ENCODE data around the gene TREML1. TPM values are rescaled to one million over a fixed set of nuclear protein-coding genes. Genes with fewer than 3 reads are reported as not detected.
"Not testable (repeated sequence)": the region's sequence is repeated elsewhere in the genome, so short reads cannot be mapped to it uniquely, and the experiment has no call there.

TREML1 gene
- total and polyA plus RNA-seq, 2 donors (not counting 1 experiment from before 2014, with no cell fraction given) = 0.07 TPM; not detected in 1

GRCh38 chr6:41120058-41120457 lies 34.1 kb downstream of the TREML1 start:
- no peaks in the 10 kb centered on the region for H3K4me1 Mint-ChIP-seq
- H3K4me3 Mint-ChIP-seq = no peak overlapping the region
- ChIA-PET CTCF (no interaction called here), POLR2A (no interaction called here)
- H3K27ac Mint-ChIP-seq = no peak overlapping the region
- TF ChIP-seq EZH2 (IDR thresholded peaks at IDR 0.05; ENCODE audit: borderline replicate concordance, insufficient read depth, low read depth, low read length, poor library complexity, severe bottlenecking) = no peak
- H3K36me3 ChIP-seq (replicated peaks in 1 of 2; ENCODE audit: control extremely low read depth in 1 of 2, control insufficient read depth in 1 of 2, extremely low read depth in 1 of 2, insufficient read depth in 2 of 2, low read length in 1 of 2) = peaks cover 3 to 12% of the 10 kb centered on the region in 2 experiments
- intact Hi-C loops (cut with micrococcal nuclease) = no loop called here
- no CpG with 5 or more reads among the region's 1 CpG for WGBS (ENCODE audit: insufficient coverage)
- H3K4me3 ChIP-seq (ENCODE audit: control extremely low read depth in 1 of 5, extremely low read depth in 1 of 5, insufficient read depth in 1 of 5, low read depth in 2 of 5, low read length in 4 of 5) = no peak overlapping the region
- H4K20me1 ChIP-seq (ENCODE audit: control insufficient read depth, insufficient read depth, low read length, poor library complexity, severe bottlenecking) = no peaks in the 10 kb centered on the region
- no peaks in the 10 kb centered on the region for H3K9me3 ChIP-seq (ENCODE audit: control extremely low read depth in 1 of 3, control insufficient read depth in 2 of 3, insufficient read depth in 1 of 3, low read length in 2 of 3)
- no peaks in the 10 kb centered on the region for H3K27me3 Mint-ChIP-seq
- H3K4me1 ChIP-seq (ENCODE audit: control insufficient read depth in 2 of 2, insufficient read depth in 2 of 2, low read length in 2 of 2) = no peaks in the 10 kb centered on the region
- DNase-seq (no peak), ATAC-seq (ENCODE audit: low read depth) (no peak)
- no peaks in the 10 kb centered on the region for H3K27me3 ChIP-seq (replicated peaks in 1 of 4; ENCODE audit: control extremely low read depth in 1 of 4, control insufficient read depth in 3 of 4, insufficient read depth in 4 of 4, low read length in 3 of 4)
- no peak overlapping the region for H2AFZ ChIP-seq (ENCODE audit: insufficient read depth, low read depth, low read length, poor library complexity, severe bottlenecking)
- no peaks in the 10 kb centered on the region for H3K79me2 ChIP-seq (ENCODE audit: control insufficient read depth, insufficient read depth, low read length)
- H3K9me3 Mint-ChIP-seq (ENCODE audit: insufficient read depth) = no peaks in the 10 kb centered on the region
- no peak overlapping the region for H3K4me2 ChIP-seq (replicated peaks; ENCODE audit: low read depth, low read length, poor library complexity, severe bottlenecking)
- no peak overlapping the region for H3K27ac ChIP-seq (ENCODE audit: low read length in 2 of 2)
- H3K9ac ChIP-seq (ENCODE audit: low read length) = no peak overlapping the region

GRCh38 chr6:41119508-41119907 lies 34.6 kb downstream of the TREML1 start:
- H3K27ac Mint-ChIP-seq = no peak overlapping the region
- DNase-seq (no peak), ATAC-seq (ENCODE audit: low read depth) (no peak)
- Histone ChIP-seq H3K9me3 (ENCODE audit: control extremely low read depth in 1 of 3, control insufficient read depth in 2 of 3, insufficient read depth in 1 of 3, low read length in 2 of 3) (no peaks in the 10 kb centered on the region), H4K20me1 (ENCODE audit: control insufficient read depth, insufficient read depth, low read length, poor library complexity, severe bottlenecking) (no peaks in the 10 kb centered on the region), H3K27ac (ENCODE audit: low read length in 2 of 2) (no peak overlapping the region), H3K4me1 (ENCODE audit: control insufficient read depth in 2 of 2, insufficient read depth in 2 of 2, low read length in 2 of 2) (no peaks in the 10 kb centered on the region), H3K4me3 (ENCODE audit: control extremely low read depth in 1 of 5, extremely low read depth in 1 of 5, insufficient read depth in 1 of 5, low read depth in 2 of 5, low read length in 4 of 5) (no peak overlapping the region), H2AFZ (ENCODE audit: insufficient read depth, low read depth, low read length, poor library complexity, severe bottlenecking) (no peak overlapping the region), H3K4me2 (replicated peaks; ENCODE audit: low read depth, low read length, poor library complexity, severe bottlenecking) (no peak overlapping the region), H3K9ac (ENCODE audit: low read length) (no peak overlapping the region), H3K36me3 (replicated peaks in 1 of 2; ENCODE audit: control extremely low read depth in 1 of 2, control insufficient read depth in 1 of 2, extremely low read depth in 1 of 2, insufficient read depth in 2 of 2, low read length in 1 of 2) (peaks cover 3 to 12% of the 10 kb centered on the region in 2 experiments), H3K79me2 (ENCODE audit: control insufficient read depth, insufficient read depth, low read length) (no peaks in the 10 kb centered on the region), H3K27me3 (replicated peaks in 1 of 4; ENCODE audit: control extremely low read depth in 1 of 4, control insufficient read depth in 3 of 4, insufficient read depth in 4 of 4, low read length in 3 of 4) (no peaks in the 10 kb centered on the region)
- H3K9me3 Mint-ChIP-seq (ENCODE audit: insufficient read depth) = no peaks in the 10 kb centered on the region
- intact Hi-C loops (cut with micrococcal nuclease) = no loop called here
- CTCF ChIA-PET = no interaction called here
- no peak for TF ChIP-seq EZH2 (IDR thresholded peaks at IDR 0.05; ENCODE audit: borderline replicate concordance, insufficient read depth, low read depth, low read length, poor library complexity, severe bottlenecking)
- POLR2A ChIA-PET = no interaction called here
- H3K4me1 Mint-ChIP-seq = no peaks in the 10 kb centered on the region
- no CpG with 5 or more reads among the region's 1 CpG for WGBS (ENCODE audit: insufficient coverage)
- H3K27me3 Mint-ChIP-seq = no peaks in the 10 kb centered on the region
- no peak overlapping the region for H3K4me3 Mint-ChIP-seq

GRCh38 chr6:41115027-41115426 lies 39.1 kb downstream of the TREML1 start:
- H3K27me3 ChIP-seq (replicated peaks in 1 of 4; ENCODE audit: control extremely low read depth in 1 of 4, control insufficient read depth in 3 of 4, insufficient read depth in 4 of 4, low read length in 3 of 4); H4K20me1 ChIP-seq (ENCODE audit: control insufficient read depth, insufficient read depth, low read length, poor library complexity, severe bottlenecking); H3K27ac Mint-ChIP-seq; H2AFZ ChIP-seq (ENCODE audit: insufficient read depth, low read depth, low read length, poor library complexity, severe bottlenecking); H3K27me3 Mint-ChIP-seq; H3K4me1 Mint-ChIP-seq; H3K4me1 ChIP-seq (ENCODE audit: control insufficient read depth in 2 of 2, insufficient read depth in 2 of 2, low read length in 2 of 2); H3K79me2 ChIP-seq (ENCODE audit: control insufficient read depth, insufficient read depth, low read length); H3K9me3 ChIP-seq (ENCODE audit: control extremely low read depth in 1 of 3, control insufficient read depth in 2 of 3, insufficient read depth in 1 of 3, low read length in 2 of 3); H3K4me3 Mint-ChIP-seq; H3K36me3 ChIP-seq (replicated peaks in 1 of 2; ENCODE audit: control extremely low read depth in 1 of 2, control insufficient read depth in 1 of 2, extremely low read depth in 1 of 2, insufficient read depth in 2 of 2, low read length in 1 of 2); H3K4me2 ChIP-seq (replicated peaks; ENCODE audit: low read depth, low read length, poor library complexity, severe bottlenecking); H3K9ac ChIP-seq (ENCODE audit: low read length); POLR2A ChIA-PET; H3K27ac ChIP-seq (ENCODE audit: low read length in 2 of 2); H3K9me3 Mint-ChIP-seq (ENCODE audit: insufficient read depth); DNase-seq; H3K4me3 ChIP-seq (ENCODE audit: control extremely low read depth in 1 of 5, extremely low read depth in 1 of 5, insufficient read depth in 1 of 5, low read depth in 2 of 5, low read length in 4 of 5); intact Hi-C loops (cut with micrococcal nuclease); ATAC-seq (ENCODE audit: low read depth): not testable (repeated sequence)
- CTCF ChIA-PET = interaction anchor here (1.0 kb wide), 1 partner anchor 12 kb away, joined by 4 read pairs; no protein-coding TSS in a partner anchor
- WGBS (ENCODE audit: insufficient coverage) = no CpG with 5 or more reads among the region's 2 CpGs

All from B cell (primary cell).